Hematopoietic multipotent progenitor cell treated with erythropoietin and hydrocortisone succinate and interleukin-3 and kit ligand, for 15 days (in vitro differentiated cells): Measurements from ENCODE around the gene ZNF554.

Experiments used
- DNase-seq: peaks from one replicate; pipeline ENCODE4 v3.0.0-alpha.2; 2015; ENCODE audit warnings: low spot score

Gene ZNF554

GRCh38 chr19:2819540-2820111 lies at the start of gene ZNF554:
Gene ZNF554, plus strand, starts transcription at chr19:2819868. Its CDS starts 204 bp downstream, at chr19:2820072.
- peak; percentile 95 for DNase-seq

GRCh38 chr19:2770055-2771013 lies 49.3 kb upstream of the ZNF554 start:
- DNase-seq: no peak

- no peak for DNase-seq
Measured at GRCh38 chr19:2771786-2772674, 47.6 kb upstream of the ZNF554 start.

- DNase-seq: no peak
Measured at GRCh38 chr19:2774083-2774679, 45.5 kb upstream of the ZNF554 start.

GRCh38 chr19:2774953-2775555 lies 44.6 kb upstream of the ZNF554 start:
- no peak for DNase-seq

- peak; percentile 69 for DNase-seq
Measured at GRCh38 chr19:2775556-2776430, 43.9 kb upstream of the ZNF554 start.

- no peak for DNase-seq
Measured at GRCh38 chr19:2777952-2778683, 41.5 kb upstream of the ZNF554 start.

GRCh38 chr19:2779121-2779740 lies 40.4 kb upstream of the ZNF554 start:
- no peak for DNase-seq

- DNase-seq: no peak
Measured at GRCh38 chr19:2780284-2780683, 39.4 kb upstream of the ZNF554 start.

GRCh38 chr19:2782329-2782935 lies 37.2 kb upstream of the ZNF554 start:
- peak; percentile 19 for DNase-seq

GRCh38 chr19:2782936-2783780 lies 36.5 kb upstream of the ZNF554 start, which contains the start of gene SGTA:
Gene SGTA, minus strand, starts transcription at chr19:2783273. Its CDS starts 14,205 bp downstream, at chr19:2769068.
- peak; percentile 98 for DNase-seq

GRCh38 chr19:2783781-2784145 lies 35.9 kb upstream of the ZNF554 start:
- DNase-seq: no peak

GRCh38 chr19:2785244-2785997 lies 34.2 kb upstream of the ZNF554 start, which contains the start of gene THOP1:
Gene THOP1, plus strand, starts transcription at chr19:2785503. Its CDS starts 160 bp downstream, at chr19:2785663.
- DNase-seq: peak; percentile 100

GRCh38 chr19:2787115-2787514 lies 32.6 kb upstream of the ZNF554 start:
- DNase-seq: no peak

GRCh38 chr19:2788237-2788636 lies 31.4 kb upstream of the ZNF554 start:
- DNase-seq: no peak

- DNase-seq: no peak
Measured at GRCh38 chr19:2790194-2790556, 29.5 kb upstream of the ZNF554 start.
